WTC11 (cell line): ENCODE data around the gene HBQ1. TPM values are rescaled to one million over a fixed set of nuclear protein-coding genes. Genes with fewer than 3 reads are reported as not detected.

Experiments used
- ATAC-seq: fragments of 200-7000 bp; cut with Tn5 transposase; 2 replicates; pipeline ENCODE4 v1.10.0; 2021; ENCODE audit warnings: mild to moderate bottlenecking, moderate library complexity
- CTCF ChIA-PET: fragments of 300-600 bp; sonication (Branson Sonifier 250); formaldehyde crosslinking; loops from one replicate; lab custom pipeline; 2021; ENCODE audit warnings: antibody characterized with exemption; lab: Charles Lee
- POLR2A ChIA-PET: fragments of 350-600 bp; sonication (Branson Sonifier 250); formaldehyde crosslinking; loops from one replicate; lab custom pipeline; 2021; ENCODE audit warnings: antibody characterized with exemption; lab: Charles Lee
- DNase-seq: peaks from one replicate; pipeline ENCODE4 v3.0.0; 2021; ENCODE audit warnings: low spot score
- H3K27ac Mint-ChIP-seq: 2 replicates; pipeline ENCODE4 v1.8.0; 2021; ENCODE audit warnings: mixed read lengths
- H3K27me3 Mint-ChIP-seq: 2 replicates; pipeline ENCODE4 v1.8.0; 2021; ENCODE audit warnings: low read depth, mild to moderate bottlenecking, moderate library complexity, mixed read lengths
- H3K36me3 Mint-ChIP-seq: 2 replicates; pipeline ENCODE4 v1.8.0; 2021; ENCODE audit warnings: mixed read lengths
- H3K4me1 Mint-ChIP-seq: 2 replicates; pipeline ENCODE4 v1.8.0; 2022; ENCODE audit warnings: mixed read lengths
- H3K4me3 Mint-ChIP-seq: 2 replicates; pipeline ENCODE4 v1.8.0; 2021; ENCODE audit warnings: mild to moderate bottlenecking, moderate library complexity, mixed read lengths
- H3K9me3 Mint-ChIP-seq: 2 replicates; pipeline ENCODE4 v1.8.0; 2021; ENCODE audit warnings: mixed read lengths
- CBFB ChIP-seq: sonication (generic); formaldehyde crosslinking; IDR thresholded peaks from 2 replicates; pipeline ENCODE4 v1.8.1; 2022; ENCODE audit warnings: mild to moderate bottlenecking, low read depth, missing genetic modification reagents
- GRHL2 ChIP-seq: fragments of 250-450 bp; sonication (Bioruptor Pico); IDR thresholded peaks from 2 replicates; pipeline ENCODE4 v1.8.0; 2022; ENCODE audit warnings: mild to moderate bottlenecking, moderate library complexity; ENCODE audit not compliant: insufficient replicate concordance, severe bottlenecking
- HMGA2 ChIP-seq: fragments of 250-450 bp; sonication (Bioruptor Pico); IDR thresholded peaks from 2 replicates; pipeline ENCODE4 v1.4.0; 2021; ENCODE audit warnings: mild to moderate bottlenecking, moderate library complexity
- SOX15 ChIP-seq: fragments of 250-450 bp; sonication (Bioruptor Pico); IDR thresholded peaks from 2 replicates; pipeline ENCODE4 v1.9.0; 2021; ENCODE audit warnings: mild to moderate bottlenecking
- TP53 ChIP-seq: sonication (generic); formaldehyde crosslinking; IDR thresholded peaks from 2 replicates; pipeline ENCODE4 v1.8.1; 2023; ENCODE audit warnings: mild to moderate bottlenecking, missing genetic modification reagents
- ZNF138 ChIP-seq: sonication (generic); formaldehyde crosslinking; conservative IDR thresholded peaks from 2 replicates; pipeline ENCODE4 v1.8.1; 2022; ENCODE audit warnings: mild to moderate bottlenecking, moderate library complexity, missing genetic modification reagents
- ZNF219 ChIP-seq: sonication (generic); formaldehyde crosslinking; IDR thresholded peaks from 2 replicates; pipeline ENCODE4 v1.8.0; 2023; ENCODE audit warnings: missing genetic modification reagents, mild to moderate bottlenecking, borderline replicate concordance
- ZNF263 ChIP-seq: sonication (generic); formaldehyde crosslinking; IDR thresholded peaks from 2 replicates; pipeline ENCODE4 v1.8.1; 2022; ENCODE audit warnings: low read depth, mild to moderate bottlenecking, moderate library complexity, missing genetic modification reagents
- total RNA-seq: library from RNA; stranded (reverse); gene quantifications from 3 replicates; pipeline ENCODE4 v1.2.3, GENCODE V29; 2021
- TF ChIP-seq, protein P1 (sequence below): sonication (generic); formaldehyde crosslinking; IDR thresholded peaks from 2 replicates; pipeline ENCODE4 v1.8.0; 2023; ENCODE audit warnings: missing genetic modification reagents, mild to moderate bottlenecking, borderline replicate concordance
- TF ChIP-seq, protein P2 (sequence below): sonication (generic); formaldehyde crosslinking; IDR thresholded peaks from 2 replicates; pipeline ENCODE4 v1.8.0; 2022; ENCODE audit warnings: mild to moderate bottlenecking, missing genetic modification reagents
- TF ChIP-seq, protein P3 (sequence below): sonication (generic); formaldehyde crosslinking; IDR thresholded peaks from 2 replicates; pipeline ENCODE4 v1.8.0; 2022; ENCODE audit warnings: mild to moderate bottlenecking, missing genetic modification reagents
- TF ChIP-seq, protein P4 (sequence below): sonication (generic); formaldehyde crosslinking; IDR thresholded peaks from 2 replicates; pipeline ENCODE4 v1.8.1; 2022; ENCODE audit warnings: low read depth, mild to moderate bottlenecking, moderate library complexity, missing genetic modification reagents, borderline replicate concordance
- TF ChIP-seq, protein P5 (sequence below): sonication (generic); formaldehyde crosslinking; IDR thresholded peaks from 2 replicates; pipeline ENCODE4 v1.8.1; 2023; ENCODE audit warnings: mild to moderate bottlenecking, missing genetic modification reagents, borderline replicate concordance
- TF ChIP-seq, protein P6 (sequence below): sonication (generic); formaldehyde crosslinking; conservative IDR thresholded peaks from 2 replicates; pipeline ENCODE4 v1.8.1; 2022; ENCODE audit warnings: mild to moderate bottlenecking, missing genetic modification reagents
- TF ChIP-seq, protein P7 (sequence below): sonication (generic); formaldehyde crosslinking; IDR thresholded peaks from 2 replicates; pipeline ENCODE4 v1.8.0; 2022; ENCODE audit warnings: mild to moderate bottlenecking, missing genetic modification reagents
- TF ChIP-seq, protein P8 (sequence below): sonication (generic); formaldehyde crosslinking; IDR thresholded peaks from 2 replicates; pipeline ENCODE4 v1.8.1; 2022; ENCODE audit warnings: mild to moderate bottlenecking, moderate library complexity, missing genetic modification reagents

HBQ1 gene
- total RNA-seq, 1 experiment from 2014 or later: 3.0 TPM

DNA sequence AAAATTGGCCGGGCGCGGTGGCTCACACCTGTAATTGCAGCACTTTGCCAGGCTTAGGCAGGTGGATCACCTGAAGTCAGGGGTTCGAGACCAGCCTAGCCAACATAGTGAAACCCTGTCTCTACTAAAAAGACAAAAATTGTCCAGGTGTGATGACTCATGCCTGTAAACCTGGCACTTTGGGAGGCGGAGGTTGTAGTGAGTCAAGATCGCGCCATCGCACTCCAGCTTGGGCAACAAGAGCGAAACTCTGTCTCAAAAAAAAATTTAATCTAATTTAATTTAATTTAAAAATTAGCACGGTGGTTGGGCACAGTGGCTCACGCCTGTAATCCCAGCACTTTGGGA lies 1.6 kb upstream of the HBQ1 start (continued):
- TF ChIP-seq ZNF219 (CRISPR knock-in tag) (no peak), ZNF263 (CRISPR knock-in tag) (no peak), CBFB (CRISPR knock-in tag) (no peak), ZNF138 (no peak), GRHL2 (no peak), TP53 (CRISPR knock-in tag) (no peak)
- TF ChIP-seq, protein P1, sequence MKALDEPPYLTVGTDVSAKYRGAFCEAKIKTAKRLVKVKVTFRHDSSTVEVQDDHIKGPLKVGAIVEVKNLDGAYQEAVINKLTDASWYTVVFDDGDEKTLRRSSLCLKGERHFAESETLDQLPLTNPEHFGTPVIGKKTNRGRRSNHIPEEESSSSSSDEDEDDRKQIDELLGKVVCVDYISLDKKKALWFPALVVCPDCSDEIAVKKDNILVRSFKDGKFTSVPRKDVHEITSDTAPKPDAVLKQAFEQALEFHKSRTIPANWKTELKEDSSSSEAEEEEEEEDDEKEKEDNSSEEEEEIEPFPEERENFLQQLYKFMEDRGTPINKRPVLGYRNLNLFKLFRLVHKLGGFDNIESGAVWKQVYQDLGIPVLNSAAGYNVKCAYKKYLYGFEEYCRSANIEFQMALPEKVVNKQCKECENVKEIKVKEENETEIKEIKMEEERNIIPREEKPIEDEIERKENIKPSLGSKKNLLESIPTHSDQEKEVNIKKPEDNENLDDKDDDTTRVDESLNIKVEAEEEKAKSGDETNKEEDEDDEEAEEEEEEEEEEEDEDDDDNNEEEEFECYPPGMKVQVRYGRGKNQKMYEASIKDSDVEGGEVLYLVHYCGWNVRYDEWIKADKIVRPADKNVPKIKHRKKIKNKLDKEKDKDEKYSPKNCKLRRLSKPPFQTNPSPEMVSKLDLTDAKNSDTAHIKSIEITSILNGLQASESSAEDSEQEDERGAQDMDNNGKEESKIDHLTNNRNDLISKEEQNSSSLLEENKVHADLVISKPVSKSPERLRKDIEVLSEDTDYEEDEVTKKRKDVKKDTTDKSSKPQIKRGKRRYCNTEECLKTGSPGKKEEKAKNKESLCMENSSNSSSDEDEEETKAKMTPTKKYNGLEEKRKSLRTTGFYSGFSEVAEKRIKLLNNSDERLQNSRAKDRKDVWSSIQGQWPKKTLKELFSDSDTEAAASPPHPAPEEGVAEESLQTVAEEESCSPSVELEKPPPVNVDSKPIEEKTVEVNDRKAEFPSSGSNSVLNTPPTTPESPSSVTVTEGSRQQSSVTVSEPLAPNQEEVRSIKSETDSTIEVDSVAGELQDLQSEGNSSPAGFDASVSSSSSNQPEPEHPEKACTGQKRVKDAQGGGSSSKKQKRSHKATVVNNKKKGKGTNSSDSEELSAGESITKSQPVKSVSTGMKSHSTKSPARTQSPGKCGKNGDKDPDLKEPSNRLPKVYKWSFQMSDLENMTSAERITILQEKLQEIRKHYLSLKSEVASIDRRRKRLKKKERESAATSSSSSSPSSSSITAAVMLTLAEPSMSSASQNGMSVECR (CRISPR knock-in tag): no peak
- TF ChIP-seq, protein P2, sequence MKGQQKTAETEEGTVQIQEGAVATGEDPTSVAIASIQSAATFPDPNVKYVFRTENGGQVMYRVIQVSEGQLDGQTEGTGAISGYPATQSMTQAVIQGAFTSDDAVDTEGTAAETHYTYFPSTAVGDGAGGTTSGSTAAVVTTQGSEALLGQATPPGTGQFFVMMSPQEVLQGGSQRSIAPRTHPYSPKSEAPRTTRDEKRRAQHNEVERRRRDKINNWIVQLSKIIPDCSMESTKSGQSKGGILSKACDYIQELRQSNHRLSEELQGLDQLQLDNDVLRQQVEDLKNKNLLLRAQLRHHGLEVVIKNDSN: no peak
- TF ChIP-seq, all 79 proteins: peak for 0

DNA sequence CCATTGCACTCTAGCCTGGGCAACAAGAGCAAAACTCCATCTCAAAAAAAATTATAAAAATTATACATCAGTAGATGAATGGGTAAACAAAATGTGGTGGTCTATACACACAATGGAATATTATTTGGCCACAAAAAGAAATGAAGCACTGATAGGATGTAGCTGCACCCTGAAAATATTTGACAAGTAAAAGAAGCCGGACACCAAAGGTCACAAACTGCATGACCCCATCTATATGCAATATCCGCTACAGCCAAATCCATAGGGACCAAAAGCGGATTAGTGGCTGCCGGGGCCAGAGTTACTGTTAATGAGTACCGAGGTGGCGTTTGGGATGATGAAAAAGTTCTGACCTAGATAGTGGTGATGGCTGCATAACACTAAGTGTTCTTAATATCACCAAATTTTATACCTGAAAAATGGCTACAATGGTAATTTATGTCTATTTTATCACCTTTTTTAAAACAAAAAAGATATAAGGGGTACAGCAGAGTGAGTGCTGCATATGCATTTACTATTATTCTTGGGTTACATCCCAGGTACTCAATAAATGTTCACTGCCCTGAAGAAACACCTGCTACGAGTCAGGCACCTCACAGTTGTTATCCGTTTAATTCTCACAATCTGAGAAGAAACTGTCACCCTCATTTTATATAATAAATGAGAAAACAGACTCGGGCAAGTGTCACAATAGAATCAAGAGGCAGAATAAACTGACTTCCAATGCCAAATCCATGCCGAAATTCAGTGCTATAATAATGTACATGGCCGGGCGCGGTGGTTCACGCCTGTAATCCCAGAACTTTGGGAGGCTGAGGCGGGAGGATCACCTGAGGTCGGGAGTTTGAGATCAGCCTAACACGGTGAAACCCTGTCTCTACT lies 807 bp upstream of the HBQ1 start:
- ChIA-PET POLR2A (no interaction called here), CTCF (interaction anchor here (1.0 to 4.8 kb wide), 11 partner anchors 11 to 114 kb away, joined by 3 to 50 read pairs (median 8); partner anchors contain the start of genes HBM, NPRL3 and RHBDF1)
- TF ChIP-seq HMGA2 (no peak), ZNF263 (CRISPR knock-in tag) (no peak), SOX15 (no peak)
- TF ChIP-seq, protein P3, sequence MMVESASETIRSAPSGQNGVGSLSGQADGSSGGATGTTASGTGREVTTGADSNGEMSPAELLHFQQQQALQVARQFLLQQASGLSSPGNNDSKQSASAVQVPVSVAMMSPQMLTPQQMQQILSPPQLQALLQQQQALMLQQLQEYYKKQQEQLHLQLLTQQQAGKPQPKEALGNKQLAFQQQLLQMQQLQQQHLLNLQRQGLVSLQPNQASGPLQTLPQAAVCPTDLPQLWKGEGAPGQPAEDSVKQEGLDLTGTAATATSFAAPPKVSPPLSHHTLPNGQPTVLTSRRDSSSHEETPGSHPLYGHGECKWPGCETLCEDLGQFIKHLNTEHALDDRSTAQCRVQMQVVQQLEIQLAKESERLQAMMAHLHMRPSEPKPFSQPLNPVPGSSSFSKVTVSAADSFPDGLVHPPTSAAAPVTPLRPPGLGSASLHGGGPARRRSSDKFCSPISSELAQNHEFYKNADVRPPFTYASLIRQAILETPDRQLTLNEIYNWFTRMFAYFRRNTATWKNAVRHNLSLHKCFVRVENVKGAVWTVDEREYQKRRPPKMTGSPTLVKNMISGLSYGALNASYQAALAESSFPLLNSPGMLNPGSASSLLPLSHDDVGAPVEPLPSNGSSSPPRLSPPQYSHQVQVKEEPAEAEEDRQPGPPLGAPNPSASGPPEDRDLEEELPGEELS: no peak
- TF ChIP-seq, protein P4, sequence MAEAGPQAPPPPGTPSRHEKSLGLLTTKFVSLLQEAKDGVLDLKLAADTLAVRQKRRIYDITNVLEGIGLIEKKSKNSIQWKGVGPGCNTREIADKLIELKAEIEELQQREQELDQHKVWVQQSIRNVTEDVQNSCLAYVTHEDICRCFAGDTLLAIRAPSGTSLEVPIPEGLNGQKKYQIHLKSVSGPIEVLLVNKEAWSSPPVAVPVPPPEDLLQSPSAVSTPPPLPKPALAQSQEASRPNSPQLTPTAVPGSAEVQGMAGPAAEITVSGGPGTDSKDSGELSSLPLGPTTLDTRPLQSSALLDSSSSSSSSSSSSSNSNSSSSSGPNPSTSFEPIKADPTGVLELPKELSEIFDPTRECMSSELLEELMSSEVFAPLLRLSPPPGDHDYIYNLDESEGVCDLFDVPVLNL (CRISPR knock-in tag): no peak
- TF ChIP-seq, protein P5, sequence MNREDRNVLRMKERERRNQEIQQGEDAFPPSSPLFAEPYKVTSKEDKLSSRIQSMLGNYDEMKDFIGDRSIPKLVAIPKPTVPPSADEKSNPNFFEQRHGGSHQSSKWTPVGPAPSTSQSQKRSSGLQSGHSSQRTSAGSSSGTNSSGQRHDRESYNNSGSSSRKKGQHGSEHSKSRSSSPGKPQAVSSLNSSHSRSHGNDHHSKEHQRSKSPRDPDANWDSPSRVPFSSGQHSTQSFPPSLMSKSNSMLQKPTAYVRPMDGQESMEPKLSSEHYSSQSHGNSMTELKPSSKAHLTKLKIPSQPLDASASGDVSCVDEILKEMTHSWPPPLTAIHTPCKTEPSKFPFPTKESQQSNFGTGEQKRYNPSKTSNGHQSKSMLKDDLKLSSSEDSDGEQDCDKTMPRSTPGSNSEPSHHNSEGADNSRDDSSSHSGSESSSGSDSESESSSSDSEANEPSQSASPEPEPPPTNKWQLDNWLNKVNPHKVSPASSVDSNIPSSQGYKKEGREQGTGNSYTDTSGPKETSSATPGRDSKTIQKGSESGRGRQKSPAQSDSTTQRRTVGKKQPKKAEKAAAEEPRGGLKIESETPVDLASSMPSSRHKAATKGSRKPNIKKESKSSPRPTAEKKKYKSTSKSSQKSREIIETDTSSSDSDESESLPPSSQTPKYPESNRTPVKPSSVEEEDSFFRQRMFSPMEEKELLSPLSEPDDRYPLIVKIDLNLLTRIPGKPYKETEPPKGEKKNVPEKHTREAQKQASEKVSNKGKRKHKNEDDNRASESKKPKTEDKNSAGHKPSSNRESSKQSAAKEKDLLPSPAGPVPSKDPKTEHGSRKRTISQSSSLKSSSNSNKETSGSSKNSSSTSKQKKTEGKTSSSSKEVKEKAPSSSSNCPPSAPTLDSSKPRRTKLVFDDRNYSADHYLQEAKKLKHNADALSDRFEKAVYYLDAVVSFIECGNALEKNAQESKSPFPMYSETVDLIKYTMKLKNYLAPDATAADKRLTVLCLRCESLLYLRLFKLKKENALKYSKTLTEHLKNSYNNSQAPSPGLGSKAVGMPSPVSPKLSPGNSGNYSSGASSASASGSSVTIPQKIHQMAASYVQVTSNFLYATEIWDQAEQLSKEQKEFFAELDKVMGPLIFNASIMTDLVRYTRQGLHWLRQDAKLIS (CRISPR knock-in tag): no peak
- TF ChIP-seq, protein P6, sequence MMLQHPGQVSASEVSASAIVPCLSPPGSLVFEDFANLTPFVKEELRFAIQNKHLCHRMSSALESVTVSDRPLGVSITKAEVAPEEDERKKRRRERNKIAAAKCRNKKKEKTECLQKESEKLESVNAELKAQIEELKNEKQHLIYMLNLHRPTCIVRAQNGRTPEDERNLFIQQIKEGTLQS: no peak
- TF ChIP-seq, protein P7, sequence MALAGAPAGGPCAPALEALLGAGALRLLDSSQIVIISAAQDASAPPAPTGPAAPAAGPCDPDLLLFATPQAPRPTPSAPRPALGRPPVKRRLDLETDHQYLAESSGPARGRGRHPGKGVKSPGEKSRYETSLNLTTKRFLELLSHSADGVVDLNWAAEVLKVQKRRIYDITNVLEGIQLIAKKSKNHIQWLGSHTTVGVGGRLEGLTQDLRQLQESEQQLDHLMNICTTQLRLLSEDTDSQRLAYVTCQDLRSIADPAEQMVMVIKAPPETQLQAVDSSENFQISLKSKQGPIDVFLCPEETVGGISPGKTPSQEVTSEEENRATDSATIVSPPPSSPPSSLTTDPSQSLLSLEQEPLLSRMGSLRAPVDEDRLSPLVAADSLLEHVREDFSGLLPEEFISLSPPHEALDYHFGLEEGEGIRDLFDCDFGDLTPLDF: no peak
- TF ChIP-seq, protein P8, sequence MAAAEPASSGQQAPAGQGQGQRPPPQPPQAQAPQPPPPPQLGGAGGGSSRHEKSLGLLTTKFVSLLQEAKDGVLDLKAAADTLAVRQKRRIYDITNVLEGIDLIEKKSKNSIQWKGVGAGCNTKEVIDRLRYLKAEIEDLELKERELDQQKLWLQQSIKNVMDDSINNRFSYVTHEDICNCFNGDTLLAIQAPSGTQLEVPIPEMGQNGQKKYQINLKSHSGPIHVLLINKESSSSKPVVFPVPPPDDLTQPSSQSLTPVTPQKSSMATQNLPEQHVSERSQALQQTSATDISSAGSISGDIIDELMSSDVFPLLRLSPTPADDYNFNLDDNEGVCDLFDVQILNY (CRISPR knock-in tag): no peak
- H3K27me3 Mint-ChIP-seq: peaks cover 58% of the 10 kb centered on the region
- peaks cover 9% of the 10 kb centered on the region for H3K4me1 Mint-ChIP-seq
- H3K4me3 Mint-ChIP-seq: peak overlapping the region; percentile 56
- no peak overlapping the region for H3K27ac Mint-ChIP-seq
- DNase-seq (no peak), ATAC-seq (no peak)
- H3K36me3 Mint-ChIP-seq: no peaks in the 10 kb centered on the region
- H3K9me3 Mint-ChIP-seq: no peaks in the 10 kb centered on the region
